SIG-M5 (cell line): ENCODE measurements around the gene NCAM2.

Experiments
- DNase-seq: peaks from one replicate; lab custom pipeline; 2025; lab: John Stamatoyannopoulos, UW

Gene NCAM2

DNA sequence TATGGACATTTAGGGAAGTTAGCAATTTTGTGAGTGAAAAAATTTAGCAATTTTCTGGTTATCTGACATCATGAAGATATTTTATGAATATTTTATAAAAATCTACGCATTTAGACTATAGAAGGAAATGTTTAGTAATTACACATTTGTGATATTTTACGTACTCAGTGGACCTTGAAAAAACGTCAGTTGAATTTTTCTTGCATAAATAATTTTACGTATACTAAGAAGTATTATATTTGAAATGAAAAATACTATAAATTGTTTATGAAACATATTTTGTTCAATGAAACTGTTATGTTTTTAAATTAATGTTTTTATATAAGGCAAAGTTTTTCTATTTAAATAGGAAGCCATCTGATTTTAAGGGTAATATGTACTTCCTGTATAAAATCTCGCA, 462.8 kb downstream of the NCAM2 start:
- DNase-seq, result no peak

- no peak for DNase-seq
Measured at GRCh38 chr21:21463456-21463855, 465.2 kb downstream of the NCAM2 start.

DNA sequence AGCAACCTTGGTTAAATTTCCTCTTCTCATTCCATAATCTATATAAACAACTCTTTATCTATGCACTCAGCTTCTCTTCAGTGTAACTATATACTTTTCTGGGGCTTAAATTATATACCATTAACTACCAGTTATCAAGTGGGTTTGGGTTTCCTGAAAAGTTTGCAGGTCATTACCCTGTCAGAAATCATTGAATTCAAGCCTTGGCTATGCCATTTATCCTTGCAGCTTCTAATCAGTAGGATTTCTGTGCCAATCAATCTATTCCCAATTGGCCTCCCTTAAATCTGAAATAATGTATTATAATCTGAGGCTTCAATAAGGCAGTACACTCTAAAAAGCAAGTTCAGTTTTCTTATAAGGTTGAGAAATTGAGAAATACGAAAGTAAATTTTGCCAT, 466.5 kb downstream of the NCAM2 start:
- no peak for DNase-seq

GRCh38 chr21:21466752-21467151, 468.5 kb downstream of the NCAM2 start:
- DNase-seq, result no peak

- no peak for DNase-seq
Measured at GRCh38 chr21:21468003-21468402, 469.8 kb downstream of the NCAM2 start.

- no peak for DNase-seq
Measured at GRCh38 chr21:21481239-21481638, 483.0 kb downstream of the NCAM2 start.

- no peak for DNase-seq
Measured at GRCh38 chr21:21508859-21509258, 510.6 kb downstream of the NCAM2 start.

DNA sequence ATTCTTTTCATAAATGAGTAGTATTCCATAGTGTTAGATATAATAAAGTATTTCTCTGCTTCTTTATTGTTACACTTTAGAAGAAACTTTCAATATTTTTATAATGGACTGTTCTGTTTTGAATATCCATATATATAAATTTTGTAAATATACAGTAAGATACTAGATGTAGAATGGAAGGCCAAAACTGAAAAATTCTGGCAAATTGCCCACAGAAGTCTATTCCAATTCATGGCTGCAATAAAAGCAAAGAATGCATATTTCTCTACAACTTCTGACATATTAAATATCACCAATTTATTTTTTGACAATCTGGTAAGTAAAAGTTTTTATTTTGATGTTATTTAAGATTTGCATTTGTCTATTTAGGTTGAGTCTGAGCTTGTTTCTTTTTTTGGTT, 532.5 kb downstream of the NCAM2 start:
- DNase-seq, result no peak

DNA sequence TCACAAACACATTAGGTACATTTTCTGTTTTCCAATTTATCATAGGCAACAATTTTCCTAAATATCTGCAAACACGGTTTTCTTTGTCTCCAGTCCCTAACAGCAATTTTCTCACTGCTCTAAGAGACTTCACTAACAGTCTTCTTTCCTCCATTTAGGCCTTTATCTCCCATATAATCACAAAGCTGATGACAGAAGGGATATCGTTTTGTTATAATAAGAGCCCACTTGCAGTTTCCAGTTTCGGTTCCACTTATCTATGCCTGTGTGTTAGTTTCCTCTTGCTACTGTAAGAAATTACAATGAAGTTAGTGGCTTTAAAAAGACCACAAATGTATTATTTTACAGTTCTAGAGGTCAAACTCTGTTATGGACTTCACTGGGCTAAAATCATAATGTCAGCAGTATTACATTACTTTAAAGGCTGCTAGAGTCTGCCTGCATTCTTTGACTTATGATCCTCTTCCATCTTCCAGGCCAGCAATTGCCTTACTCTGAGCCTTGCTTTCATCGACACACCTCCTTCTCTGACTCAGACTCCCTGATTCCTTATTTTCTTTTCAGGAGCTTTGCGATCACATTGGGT, 549.3 kb downstream of the NCAM2 start:
- no peak for DNase-seq

DNA sequence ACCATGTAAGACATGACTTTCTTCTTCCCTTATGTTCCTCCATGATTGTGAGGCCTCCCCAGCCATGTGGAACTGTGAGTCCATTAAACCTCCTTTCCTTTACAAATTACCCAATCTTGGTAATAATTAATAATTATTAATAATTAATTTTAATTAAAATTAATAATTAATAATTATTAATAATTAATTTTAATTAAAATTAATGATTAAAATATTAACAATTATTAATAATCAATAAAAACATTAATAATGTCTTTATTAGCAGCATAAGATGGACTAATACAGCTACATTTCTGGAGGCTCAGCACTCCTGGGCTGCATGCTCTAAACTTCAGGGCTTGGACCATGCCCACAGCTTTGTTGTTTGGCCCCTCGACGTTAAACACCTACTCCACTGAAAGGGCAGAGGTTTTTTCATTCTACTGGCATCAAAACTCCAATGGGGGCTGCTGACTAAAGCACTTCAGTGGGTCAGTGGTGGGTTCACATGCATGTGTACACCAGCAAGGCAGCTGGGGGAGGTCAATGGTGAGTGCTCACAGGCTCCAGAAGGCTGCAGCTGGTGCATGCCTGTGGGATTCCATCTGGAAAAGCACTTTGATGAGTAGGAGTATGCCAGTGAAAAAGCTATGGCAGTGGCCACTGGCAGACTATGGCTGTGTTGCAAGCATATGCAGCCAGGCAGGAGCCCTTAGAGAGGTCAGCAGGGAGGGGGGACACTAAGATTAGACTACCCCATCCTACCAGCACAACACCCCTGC, 561.3 kb downstream of the NCAM2 start:
- DNase-seq, result no peak
